SW 1271 (cell line): ENCODE measurements around the gene ALDH2.
"Not testable (repeated sequence)": the region's sequence is repeated elsewhere in the genome, so short reads cannot be mapped to it uniquely, and the experiment has no call there.

ENCODE experiments used
- DNase-seq, 2 experiments: peaks; one replicate each; lab custom pipeline; 2025; lab: John Stamatoyannopoulos, UW

ALDH2 gene

DNA sequence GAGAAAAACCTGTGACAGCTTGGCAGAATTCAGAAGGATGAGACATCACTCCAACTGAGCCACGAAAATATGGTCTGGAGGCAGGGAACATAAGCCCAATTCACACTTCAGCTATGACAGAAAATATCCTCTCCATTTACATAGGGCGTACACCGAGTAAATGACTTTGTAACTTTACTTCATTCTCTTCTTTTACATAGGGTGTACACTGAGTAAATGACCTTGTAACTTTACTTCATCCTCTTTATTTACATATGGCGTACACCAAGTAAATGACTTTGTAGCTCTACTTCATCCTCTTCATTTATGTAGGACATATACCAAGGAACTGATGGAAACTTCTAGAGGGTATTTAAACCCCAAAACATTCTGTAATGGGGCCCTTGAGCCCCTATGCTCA lies 61.2 kb downstream of the ALDH2 start:
- DNase-seq: no peak

DNA sequence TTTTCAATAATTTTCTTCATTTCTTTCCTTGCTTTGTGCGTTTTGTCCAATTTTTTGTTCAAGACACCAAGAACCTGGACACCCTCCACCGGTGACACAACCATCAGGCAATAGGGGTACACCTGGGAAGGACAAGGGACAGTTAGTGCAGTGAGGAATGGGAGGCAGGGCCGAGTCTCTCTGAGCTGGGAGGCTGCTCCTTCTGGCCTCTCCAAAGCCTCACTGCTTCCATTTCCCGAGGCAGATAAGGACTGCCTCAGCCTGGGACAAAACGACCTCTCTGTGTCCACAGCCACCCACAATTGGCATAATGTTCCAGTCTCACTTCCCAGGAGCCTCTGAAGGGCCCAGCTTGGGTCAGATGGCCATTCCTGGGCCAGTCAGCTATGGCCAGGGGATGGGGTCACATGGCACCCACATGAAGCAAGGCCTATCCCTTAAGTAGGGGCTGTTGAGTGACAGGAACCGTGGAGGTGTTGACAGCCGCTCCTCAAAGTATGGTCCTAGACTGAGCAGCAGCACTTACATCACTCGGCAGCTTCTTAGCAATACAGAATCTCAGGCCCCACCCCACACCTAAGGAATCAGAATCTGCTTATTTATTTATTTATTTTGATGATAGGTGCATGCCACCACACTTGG lies 61.7 kb downstream of the ALDH2 start:
- no peak for DNase-seq

DNA sequence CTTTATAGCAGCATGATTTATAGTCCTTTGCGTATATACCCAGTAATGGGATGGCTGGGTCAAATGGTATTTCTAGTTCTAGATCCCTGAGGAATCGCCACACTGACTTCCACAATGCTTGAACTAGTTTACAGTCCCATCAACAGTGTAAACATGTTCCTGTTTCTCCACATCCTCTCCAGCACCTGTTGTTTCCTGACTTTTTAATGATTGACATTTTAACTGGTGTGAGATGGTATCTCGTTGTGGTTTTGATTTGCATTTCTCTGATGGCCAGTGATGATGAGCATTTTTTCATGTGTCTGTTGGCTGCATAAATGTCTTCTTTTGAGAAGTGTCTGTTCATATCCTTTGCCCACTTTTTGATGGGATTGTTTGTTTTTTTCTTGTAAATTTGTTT lies 62.9 kb downstream of the ALDH2 start:
- not testable (repeated sequence) for DNase-seq

DNA sequence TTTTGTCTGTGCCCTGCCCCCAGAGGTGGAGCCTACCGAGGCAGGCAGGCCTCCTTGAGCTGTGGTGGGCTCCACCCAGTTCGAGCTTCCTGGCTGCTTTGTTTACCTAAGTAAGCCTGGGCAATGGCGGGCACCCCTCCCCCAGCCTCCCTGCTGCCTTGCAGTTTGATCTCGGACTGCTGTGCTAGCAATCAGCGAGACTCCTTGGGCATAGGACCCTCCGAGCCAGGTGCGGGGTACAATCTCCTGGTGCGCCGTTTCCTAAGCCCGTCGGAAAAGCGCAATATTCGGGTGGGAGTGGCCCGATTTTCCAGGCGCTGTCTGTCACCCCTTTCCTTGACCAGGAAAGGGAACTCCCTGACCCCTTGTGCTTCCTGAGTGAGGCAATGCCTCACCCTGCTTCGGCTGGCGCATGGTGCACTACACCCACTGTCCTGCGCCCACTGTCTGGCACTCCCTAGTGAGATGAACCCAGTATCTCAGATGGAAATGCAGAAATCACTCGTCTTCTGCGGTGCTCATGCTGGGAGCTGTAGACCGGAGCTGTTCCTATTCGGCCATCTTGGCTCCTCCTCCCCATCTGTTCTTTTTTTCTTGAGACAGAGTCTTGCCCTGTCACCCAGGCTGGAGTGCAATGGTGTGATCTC lies 68.1 kb downstream of the ALDH2 start:
- DNase-seq: not testable (repeated sequence)

DNA sequence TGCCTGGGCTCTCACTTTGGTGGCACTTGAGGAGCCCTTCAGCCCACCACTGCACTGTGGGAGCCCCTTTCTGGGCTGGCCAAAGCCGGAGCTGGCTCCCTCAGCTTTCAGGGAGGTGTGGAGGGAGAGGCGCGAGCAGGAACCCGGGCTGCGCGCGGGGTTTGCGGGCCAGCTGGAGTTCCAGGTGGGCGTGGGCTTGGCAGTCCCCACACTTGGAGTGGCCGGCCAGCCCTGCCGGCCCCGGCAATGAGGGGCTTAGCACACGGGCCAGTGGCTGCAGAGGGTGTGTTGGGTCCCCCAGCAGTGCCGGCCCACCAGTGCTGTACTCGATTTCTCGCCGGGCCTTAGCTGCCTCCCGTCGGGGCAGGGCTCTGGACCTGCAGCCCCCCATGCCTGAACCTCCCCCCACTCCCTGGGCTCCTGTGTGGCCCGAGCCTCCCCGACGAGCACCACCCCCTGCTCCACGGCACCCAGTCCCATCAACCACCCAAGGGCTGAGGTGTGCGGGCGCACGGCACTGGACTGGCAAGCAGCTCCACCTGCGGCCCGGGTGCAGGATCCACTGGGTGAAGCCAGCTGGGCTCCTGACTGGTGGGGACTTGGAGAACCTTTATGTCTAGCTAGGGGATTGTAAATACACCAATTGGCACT lies 68.9 kb downstream of the ALDH2 start:
- DNase-seq: not testable (repeated sequence)

DNA sequence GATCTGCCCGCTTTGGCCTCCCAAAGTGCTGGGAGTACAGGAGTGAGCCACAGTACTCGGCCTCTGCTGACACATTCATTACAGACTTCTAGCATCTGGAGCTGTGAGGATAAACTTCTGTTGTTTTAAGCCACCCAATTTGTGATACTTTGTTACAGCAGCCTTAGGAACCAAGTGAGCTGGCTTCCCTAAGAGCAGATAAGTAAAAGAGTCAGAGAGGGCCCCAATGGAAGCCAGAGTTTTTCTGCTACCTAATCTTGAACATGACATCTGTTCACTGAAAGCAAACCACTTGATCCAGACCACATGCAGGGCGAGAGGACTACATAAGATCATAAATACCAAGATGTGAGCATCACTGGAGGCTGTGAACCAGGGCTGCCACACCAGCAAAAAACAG lies 71.6 kb downstream of the ALDH2 start:
- DNase-seq: no peak

DNA sequence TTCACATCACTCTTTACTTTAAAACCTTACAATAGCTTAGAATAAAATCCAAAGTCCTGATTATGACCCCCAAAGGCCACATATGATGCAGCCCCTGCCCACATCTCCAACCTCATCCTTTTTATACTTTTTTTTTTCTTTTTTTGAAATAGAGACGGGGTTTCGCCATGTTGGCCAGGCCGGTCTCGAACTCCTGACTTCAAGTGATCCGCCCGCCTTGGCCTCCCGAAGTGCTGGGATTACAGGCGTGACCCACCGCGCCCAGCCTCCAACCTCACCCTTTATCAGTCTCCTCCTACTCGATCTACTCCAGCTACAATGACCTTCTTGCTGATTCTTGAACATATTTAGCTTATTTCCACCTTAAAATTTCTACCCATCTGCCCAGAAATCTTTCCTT lies 74.1 kb downstream of the ALDH2 start:
- no peak for DNase-seq

DNA sequence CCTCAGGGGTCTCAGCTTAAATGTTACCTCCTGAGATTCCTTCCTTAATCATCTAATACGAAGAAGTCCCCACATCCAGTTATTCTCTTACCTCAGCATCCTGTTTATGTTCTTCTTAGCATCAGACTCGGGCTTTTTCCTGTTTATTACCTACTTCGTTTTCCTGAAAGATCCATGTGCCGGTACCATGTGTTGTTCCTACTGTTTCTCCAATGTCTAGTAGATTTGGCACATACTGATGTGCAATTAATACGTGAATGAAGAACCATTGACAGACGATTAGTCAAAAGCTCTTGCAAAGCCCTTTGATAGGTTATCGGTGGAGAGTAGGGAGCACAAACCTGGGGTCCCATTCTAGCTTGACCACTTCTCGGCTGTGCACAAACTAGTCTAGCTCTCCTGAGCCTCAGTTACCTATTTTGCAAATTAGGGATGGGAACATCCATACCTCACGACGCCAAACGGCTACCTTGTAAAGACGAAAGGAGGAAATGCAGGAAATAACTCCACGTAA lies 74.6 kb downstream of the ALDH2 start:
- no peak for DNase-seq

DNA sequence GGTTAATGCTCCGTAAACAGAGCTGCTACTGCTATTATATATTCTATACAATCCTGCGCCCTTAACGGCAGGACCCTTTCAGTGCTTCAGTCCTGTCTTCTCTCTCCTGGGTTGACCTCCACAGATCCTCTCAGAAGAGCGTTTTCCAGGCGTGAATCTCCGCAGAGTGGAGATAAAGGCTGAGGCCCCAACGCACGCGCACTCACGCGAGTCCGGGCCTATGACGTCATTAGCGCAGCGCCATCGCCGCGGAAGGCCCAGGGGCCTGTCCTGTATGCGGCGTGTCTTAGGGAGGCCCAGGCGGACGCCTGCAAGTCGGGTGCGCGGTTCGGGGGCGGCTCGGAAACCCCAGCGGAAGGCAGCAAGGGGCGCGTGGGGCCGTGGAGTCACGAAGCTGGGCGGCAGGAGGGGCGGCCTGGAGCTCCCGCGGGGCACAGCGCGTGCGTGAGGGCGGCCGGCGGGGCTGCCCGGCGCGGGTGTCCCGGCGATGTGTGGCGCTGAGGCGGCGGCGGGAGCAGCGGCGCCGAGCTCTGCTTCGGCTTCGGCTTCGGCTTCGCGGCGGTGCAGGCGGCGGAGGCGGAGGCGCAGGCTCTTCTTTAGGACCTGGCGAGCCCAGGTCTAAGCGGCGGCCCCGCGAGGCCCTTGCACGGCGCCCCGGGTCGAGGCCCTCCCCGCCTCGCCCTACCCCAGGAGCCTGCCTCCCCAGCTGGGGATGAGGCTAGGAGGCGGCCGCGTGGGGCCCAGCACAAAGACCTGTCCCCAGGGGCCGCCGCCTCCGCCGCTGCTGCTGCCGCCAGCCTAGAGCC lies 75.2 kb downstream of the ALDH2 start, which contains the start of gene MAPKAPK5:
Gene MAPKAPK5 (plus strand): TSS at position 479 of the 806 bp plus-strand sequence. CDS start 506 bp downstream, outside the sequence.
- DNase-seq: peak; percentile 81 to 88

DNA sequence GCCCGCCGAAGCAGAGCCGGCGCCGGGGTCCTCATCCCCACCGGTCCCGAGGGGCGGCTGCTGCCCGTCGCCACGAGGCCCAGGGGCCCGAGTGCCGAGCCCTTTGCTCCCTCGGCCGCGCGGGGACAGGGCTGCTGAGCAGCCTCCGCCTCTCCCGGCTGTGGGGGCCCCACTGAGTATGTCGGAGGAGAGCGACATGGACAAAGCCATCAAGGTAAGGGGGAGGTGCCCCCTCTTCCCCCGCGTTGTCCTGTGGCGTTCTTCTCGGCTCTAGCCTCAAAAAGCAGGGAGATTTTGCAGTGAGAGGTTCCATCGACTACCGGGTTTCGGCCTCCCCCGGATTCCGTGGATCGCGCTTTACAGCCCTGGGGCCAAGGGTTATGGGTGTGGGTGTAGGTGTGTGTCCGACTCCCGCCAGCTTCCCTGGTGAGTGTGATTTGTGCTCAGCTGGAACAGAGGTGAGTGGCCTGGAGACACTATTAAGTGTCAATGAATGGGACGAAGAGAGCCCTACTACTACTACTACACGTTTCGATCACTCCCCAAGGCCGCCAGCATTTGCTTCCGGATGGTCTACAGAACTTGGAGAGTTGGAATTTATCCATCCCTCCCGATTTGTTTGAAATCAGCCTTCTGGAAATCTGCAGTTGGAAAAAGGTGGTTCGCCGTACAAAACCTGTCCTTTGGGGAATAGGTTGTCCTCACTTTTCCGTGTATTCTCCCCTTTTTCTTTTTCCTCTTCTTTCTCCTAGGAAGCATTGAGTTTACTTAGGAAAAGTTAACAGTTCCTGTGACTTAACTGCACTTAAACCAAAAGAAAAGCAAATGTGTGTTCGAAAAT lies 76.0 kb downstream of the ALDH2 start:
- DNase-seq: peak in 1 of 2 experiments; percentile 21

DNA sequence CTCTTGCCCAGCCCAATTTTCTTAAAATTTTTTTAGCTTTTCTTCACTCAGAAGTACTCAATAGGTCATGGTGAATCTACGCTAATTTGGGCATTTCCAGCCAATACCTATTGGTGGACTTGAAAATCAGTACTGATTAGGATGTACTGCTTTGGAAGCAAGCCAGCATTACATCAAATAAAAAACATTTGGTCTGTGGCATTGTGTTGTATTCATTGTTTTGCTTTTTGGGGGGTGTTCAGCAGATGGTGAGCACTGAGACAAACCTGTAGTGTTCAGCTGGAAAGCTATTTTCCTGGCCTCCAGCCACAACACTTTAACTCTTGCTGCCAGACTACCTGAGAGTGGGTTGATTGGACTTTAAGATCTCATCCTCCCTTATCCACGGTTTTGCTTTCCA lies 79.3 kb downstream of the ALDH2 start:
- DNase-seq: no peak

DNA sequence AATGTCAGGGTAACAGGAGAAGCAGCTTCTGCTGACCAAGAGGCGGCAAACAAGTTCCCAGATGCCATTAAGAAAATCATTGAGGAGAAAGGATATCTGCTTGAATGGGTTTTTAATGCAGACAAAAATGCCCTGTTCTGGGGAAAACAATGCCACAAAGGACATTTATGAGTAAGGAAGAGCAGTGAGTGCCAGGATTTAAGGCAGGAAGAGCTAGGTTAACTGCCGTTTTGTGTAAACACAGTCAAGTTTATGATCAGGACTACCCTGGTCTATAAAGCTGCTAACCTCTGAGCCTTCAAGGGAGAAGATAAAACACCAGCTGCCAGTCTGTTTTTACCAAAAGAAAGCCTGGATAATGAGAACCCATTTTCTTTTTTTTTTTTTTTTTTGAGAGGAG lies 83.8 kb downstream of the ALDH2 start:
- DNase-seq: no peak

DNA sequence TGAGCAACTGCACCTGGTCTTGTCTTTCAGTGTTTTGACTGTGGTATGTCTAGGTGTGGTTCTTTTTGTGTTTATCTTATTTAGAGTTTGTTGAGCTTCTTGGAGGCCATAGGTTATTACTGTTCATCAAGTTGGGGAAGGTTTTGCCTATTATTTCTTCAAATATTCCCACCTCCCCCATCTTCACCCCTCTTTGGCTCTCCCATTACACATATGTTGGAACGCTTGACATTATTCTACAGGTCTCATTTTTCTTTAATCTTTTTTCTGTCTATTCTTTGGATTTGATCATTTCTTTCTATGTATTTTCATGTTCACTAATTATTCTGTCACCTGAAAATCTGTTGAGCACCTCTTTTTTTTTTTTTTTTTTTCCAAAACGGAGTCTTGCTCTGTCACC lies 91.5 kb downstream of the ALDH2 start:
- DNase-seq: no peak

DNA sequence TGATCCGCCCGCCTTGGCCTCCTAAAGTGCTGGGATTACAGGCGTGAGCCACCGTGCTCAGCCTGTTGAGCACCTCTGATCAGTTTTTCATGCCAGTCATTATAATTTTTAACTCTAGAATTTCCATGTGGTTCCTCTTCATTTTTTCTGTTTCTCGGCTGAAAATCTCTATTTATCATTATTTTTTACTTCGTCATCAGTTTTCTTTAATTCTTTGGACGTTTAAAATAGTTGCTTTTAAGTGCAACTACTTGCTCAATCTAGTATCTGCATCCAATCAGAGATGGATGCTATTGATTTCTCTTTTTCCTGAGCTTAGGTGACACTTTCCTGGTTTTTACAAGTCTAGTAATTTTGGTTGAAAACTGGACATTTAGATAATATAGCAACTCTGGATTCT lies 92.0 kb downstream of the ALDH2 start:
- DNase-seq: no peak

DNA sequence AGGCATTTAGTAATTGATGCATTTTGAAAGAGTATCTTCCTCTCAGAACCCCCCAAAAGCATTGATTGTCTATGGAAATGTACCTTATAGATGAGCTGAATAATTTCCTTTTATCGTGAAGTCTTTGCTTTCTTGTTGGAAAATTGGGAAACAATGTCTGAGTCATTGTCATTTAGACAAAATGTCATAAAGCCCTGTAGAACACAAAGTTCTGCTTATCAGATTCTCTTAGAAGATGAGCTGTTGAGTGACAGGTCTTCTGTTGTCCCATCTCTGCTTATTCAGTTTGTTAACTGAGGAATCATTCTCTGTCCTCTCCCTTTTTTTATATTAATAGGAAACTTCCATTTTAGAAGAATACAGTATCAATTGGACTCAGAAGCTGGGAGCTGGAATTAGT lies 98.2 kb downstream of the ALDH2 start:
- no peak for DNase-seq
